Esophagus mucosa (tissue), 1 donor: Measurements from ENCODE around the gene BAHCC1. TPM values are rescaled to one million over a fixed set of nuclear protein-coding genes. Genes with fewer than 3 reads are reported as not detected.
A peak's percentile ranks its signal among the peaks of the same experiment; 100 is the strongest.

ENCODE experiments used
- ATAC-seq: fragments of 200-7000 bp; cut with Tn5 transposase; one replicate; pipeline ENCODE4 v1.9.1; 2020
- total RNA-seq: library from RNA; stranded (reverse); gene quantifications from one replicate; pipeline ENCODE4 v1.2.4, GENCODE V29; 2023
- donor health status: DM: yes; HTN: yes; CAD: no.

BAHCC1 gene
- total RNA-seq, 1 donor from 2014 or later = 4.2 TPM

GRCh38 chr17:81464586-81464985, 69.3 kb downstream of the BAHCC1 start:
- no peak for ATAC-seq

GRCh38 chr17:81465910-81466309, 70.7 kb downstream of the BAHCC1 start:
- no peak for ATAC-seq

GRCh38 chr17:81466564-81467472, 71.6 kb downstream of the BAHCC1 start:
- no peak for ATAC-seq

GRCh38 chr17:81468111-81468769, 73.0 kb downstream of the BAHCC1 start:
- ATAC-seq = no peak

- no peak for ATAC-seq
Measured at GRCh38 chr17:81468770-81469121, 73.5 kb downstream of the BAHCC1 start.

- no peak for ATAC-seq
Measured at GRCh38 chr17:81469266-81469665, 74.0 kb downstream of the BAHCC1 start.

- ATAC-seq = no peak
Measured at GRCh38 chr17:81470270-81470943, 75.2 kb downstream of the BAHCC1 start.

- ATAC-seq = no peak
Measured at GRCh38 chr17:81470944-81471817, 75.9 kb downstream of the BAHCC1 start.

GRCh38 chr17:81471818-81472456, 76.7 kb downstream of the BAHCC1 start:
- ATAC-seq = peak; percentile 5

GRCh38 chr17:81473019-81473418, 77.8 kb downstream of the BAHCC1 start:
- ATAC-seq = no peak

- ATAC-seq = no peak
Measured at GRCh38 chr17:81474958-81475357, 79.7 kb downstream of the BAHCC1 start.

GRCh38 chr17:81476097-81476496, 80.8 kb downstream of the BAHCC1 start:
- ATAC-seq = no peak

GRCh38 chr17:81476635-81477034, 81.4 kb downstream of the BAHCC1 start:
- no peak for ATAC-seq

- no peak for ATAC-seq
Measured at GRCh38 chr17:81477173-81477572, 81.9 kb downstream of the BAHCC1 start.

- ATAC-seq = no peak
Measured at GRCh38 chr17:81478119-81478518, 82.9 kb downstream of the BAHCC1 start.

- no peak for ATAC-seq
Measured at GRCh38 chr17:81479175-81480071, 84.2 kb downstream of the BAHCC1 start.

GRCh38 chr17:81480140-81481072, 85.1 kb downstream of the BAHCC1 start:
- ATAC-seq = no peak

GRCh38 chr17:81481073-81481799, 86.0 kb downstream of the BAHCC1 start:
- ATAC-seq = peak; percentile 18
